ENCODE results near the gene PHLDA2.

The PHLDA2 gene, protein sequence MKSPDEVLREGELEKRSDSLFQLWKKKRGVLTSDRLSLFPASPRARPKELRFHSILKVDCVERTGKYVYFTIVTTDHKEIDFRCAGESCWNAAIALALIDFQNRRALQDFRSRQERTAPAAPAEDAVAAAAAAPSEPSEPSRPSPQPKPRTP

DNA sequence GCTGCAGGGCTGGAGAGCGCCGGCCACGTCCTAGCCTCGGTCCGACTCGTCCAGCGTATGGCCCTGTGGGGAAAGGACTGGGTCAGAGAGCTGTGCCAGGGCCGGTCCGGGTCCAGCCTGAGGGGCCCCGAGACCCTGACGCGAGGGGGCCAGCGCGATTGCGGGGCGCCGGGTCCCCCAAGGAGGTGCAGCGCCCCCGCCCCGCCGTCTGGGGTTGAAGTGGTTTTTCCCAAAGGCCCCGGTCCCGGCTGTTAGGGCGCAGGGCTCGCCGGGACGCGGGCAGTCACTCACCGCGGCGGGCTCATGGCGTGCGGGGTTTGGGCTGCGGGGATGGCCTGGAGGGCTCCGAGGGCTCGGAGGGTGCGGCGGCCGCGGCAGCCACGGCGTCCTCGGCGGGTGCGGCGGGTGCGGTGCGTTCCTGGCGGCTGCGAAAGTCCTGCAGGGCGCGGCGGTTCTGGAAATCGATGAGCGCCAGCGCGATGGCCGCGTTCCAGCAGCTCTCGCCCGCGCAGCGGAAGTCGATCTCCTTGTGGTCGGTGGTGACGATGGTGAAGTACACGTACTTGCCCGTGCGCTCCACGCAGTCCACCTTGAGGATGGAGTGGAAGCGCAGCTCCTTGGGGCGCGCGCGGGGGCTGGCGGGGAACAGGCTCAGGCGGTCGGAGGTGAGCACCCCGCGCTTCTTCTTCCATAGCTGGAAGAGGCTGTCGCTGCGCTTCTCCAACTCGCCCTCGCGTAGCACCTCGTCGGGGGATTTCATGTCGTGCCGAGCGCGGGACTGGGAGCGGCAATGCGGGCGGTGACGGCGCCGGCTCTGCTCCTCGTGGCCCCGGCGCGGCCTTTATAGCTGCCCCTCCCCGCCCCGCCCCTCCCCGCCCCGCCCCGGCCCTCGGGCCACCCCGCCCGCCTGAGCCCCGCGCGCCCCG lies at the start of gene PHLDA2:
TSS of gene PHLDA2 (minus strand) at position 816 of the 926 bp plus-strand sequence. CDS start at position 760, 56 bp downstream.
- H3F3A ChIP-seq (ENCODE audit: control insufficient read depth, insufficient read depth) = no peaks in the 10 kb centered on the region
- no peaks in the 10 kb centered on the region for H3K79me2 ChIP-seq (ENCODE audit: control insufficient read depth, low read length)
- H3K4me2 ChIP-seq (ENCODE audit: low read length) = peak within 1 kb of the TSS; percentile 53; the same call in 1 of the 2 replicates
- no peaks in the 10 kb centered on the region for H3K9me2 ChIP-seq (replicated peaks; ENCODE audit: control insufficient read depth, low read length)
- H3K27me3 ChIP-seq (ENCODE audit: control insufficient read depth, low read length) = peaks cover 25% of the 10 kb centered on the region
- TF ChIP-seq, protein P1, sequence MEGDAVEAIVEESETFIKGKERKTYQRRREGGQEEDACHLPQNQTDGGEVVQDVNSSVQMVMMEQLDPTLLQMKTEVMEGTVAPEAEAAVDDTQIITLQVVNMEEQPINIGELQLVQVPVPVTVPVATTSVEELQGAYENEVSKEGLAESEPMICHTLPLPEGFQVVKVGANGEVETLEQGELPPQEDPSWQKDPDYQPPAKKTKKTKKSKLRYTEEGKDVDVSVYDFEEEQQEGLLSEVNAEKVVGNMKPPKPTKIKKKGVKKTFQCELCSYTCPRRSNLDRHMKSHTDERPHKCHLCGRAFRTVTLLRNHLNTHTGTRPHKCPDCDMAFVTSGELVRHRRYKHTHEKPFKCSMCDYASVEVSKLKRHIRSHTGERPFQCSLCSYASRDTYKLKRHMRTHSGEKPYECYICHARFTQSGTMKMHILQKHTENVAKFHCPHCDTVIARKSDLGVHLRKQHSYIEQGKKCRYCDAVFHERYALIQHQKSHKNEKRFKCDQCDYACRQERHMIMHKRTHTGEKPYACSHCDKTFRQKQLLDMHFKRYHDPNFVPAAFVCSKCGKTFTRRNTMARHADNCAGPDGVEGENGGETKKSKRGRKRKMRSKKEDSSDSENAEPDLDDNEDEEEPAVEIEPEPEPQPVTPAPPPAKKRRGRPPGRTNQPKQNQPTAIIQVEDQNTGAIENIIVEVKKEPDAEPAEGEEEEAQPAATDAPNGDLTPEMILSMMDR (IDR thresholded peaks at IDR 0.05; ENCODE audit: low read depth, low read length, poor library complexity, severe bottlenecking) = no peak
- H4K20me1 ChIP-seq (ENCODE audit: control insufficient read depth, insufficient read depth, low read depth, low read length) = no peaks in the 10 kb centered on the region; the same call in 1 of the 2 replicates
- H3K36me3 ChIP-seq (ENCODE audit: control insufficient read depth, low read length) = no peaks in the 10 kb centered on the region
- H3K4me3 ChIP-seq (ENCODE audit: low read length) = no peak within 1 kb of the TSS
- no peak within 1 kb of the TSS for H3K27ac ChIP-seq (ENCODE audit: low read depth, low read length)
- peaks cover 10% of the 10 kb centered on the region for H3K4me1 ChIP-seq (ENCODE audit: control insufficient read depth, low read length)
- H3K9me3 ChIP-seq (ENCODE audit: control insufficient read depth, insufficient read depth, low read length) = no peaks in the 10 kb centered on the region

DNA sequence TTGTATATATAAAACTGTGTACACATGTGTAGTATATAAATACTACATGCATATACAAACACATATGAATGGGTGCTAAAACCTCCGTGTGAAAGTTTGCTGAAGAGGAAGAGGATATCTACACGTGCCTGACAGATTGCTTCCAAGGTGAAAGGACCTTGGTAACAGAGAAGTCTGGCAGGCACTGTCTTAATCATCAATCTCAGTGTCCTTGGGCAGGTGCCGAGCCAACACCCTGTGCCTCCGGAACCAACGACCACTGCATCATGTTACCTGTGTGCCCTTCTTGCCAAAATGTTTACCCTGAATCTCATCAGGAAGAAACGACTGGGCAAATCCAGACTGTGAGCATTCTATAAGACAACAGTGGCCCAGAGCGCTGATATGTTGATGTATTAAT lies 47.9 kb upstream of the PHLDA2 start:
- H3K36me3 ChIP-seq (ENCODE audit: control insufficient read depth, low read length) = peaks cover 91% of the 10 kb centered on the region

DNA sequence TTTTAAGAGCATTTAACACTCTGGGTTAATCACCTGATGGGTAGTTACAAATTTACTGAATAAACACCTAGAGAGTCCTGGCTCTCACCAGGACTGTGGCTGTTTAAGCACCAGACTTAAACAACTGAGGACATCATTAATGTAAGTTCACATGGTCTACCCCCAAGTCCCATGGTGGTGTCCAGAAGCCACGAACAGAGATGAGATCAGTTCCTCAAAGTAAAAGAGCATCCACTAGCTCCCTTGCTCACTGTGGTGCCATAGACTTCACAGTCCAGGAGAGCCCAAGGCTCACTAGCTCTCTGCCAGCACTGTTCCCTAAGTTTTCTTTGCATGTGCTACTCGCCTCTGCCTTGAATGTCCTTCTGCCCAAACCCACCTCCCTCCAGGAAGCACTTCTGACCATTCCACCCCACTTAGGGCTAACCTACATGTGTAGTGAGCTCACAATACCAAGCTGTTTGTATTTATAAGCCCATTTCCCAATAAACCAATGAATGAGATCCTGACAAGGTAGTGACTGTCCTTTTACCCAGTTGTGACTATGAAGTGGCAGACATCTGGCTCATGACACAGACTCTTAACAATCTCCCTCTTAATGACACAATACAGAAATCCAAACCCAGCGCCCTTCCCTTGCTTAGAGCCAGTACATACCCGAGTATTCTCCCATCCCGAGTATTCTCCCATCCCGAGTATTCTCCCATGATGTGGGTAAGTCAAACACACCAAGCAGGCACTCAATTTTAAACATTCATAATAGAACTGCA lies 47.3 kb upstream of the PHLDA2 start:
- Histone ChIP-seq H3K79me2 (ENCODE audit: control insufficient read depth, low read length) (peaks cover 98% of the 10 kb centered on the region), H4K20me1 (ENCODE audit: control insufficient read depth, insufficient read depth, low read depth, low read length) (peaks cover 29% of the 10 kb centered on the region), H3K27ac (ENCODE audit: low read depth, low read length) (no peak overlapping the region), H3K4me3 (ENCODE audit: low read length) (no peak overlapping the region), H3K9me3 (ENCODE audit: control insufficient read depth, insufficient read depth, low read length) (no peaks in the 10 kb centered on the region), H3K27me3 (ENCODE audit: control insufficient read depth, low read length) (no peaks in the 10 kb centered on the region), H3K4me1 (ENCODE audit: control insufficient read depth, low read length) (no peaks in the 10 kb centered on the region), H3F3A (ENCODE audit: control insufficient read depth, insufficient read depth) (no peaks in the 10 kb centered on the region; the same call in none of the 2 replicates), H3K4me2 (ENCODE audit: low read length) (no peak overlapping the region), H3K36me3 (ENCODE audit: control insufficient read depth, low read length) (peaks cover 93% of the 10 kb centered on the region), H3K9me2 (replicated peaks; ENCODE audit: control insufficient read depth, low read length) (no peaks in the 10 kb centered on the region)
- no peak for TF ChIP-seq EZH2phosphoT487 (IDR thresholded peaks at IDR 0.05; ENCODE audit: borderline replicate concordance, low read length)
- TF ChIP-seq, protein P1 (IDR thresholded peaks at IDR 0.05; ENCODE audit: low read depth, low read length, poor library complexity, severe bottlenecking) = no peak

More for the DNA sequence above, 47.9 kb upstream of the PHLDA2 start:
- H3F3A ChIP-seq (ENCODE audit: control insufficient read depth, insufficient read depth) = no peaks in the 10 kb centered on the region; the same call in none of the 2 replicates
- H3K4me1 ChIP-seq (ENCODE audit: control insufficient read depth, low read length) = 0 out of 2 replicates have a peak, but pooled peaks cover under 1% of the 10 kb centered on the region
- H3K27me3 ChIP-seq (ENCODE audit: control insufficient read depth, low read length) = no peaks in the 10 kb centered on the region
- H3K27ac ChIP-seq (ENCODE audit: low read depth, low read length) = no peak overlapping the region
- H3K4me3 ChIP-seq (ENCODE audit: low read length) = no peak overlapping the region
- TF ChIP-seq EZH2phosphoT487 (IDR thresholded peaks at IDR 0.05; ENCODE audit: borderline replicate concordance, low read length) = no peak
- TF ChIP-seq, protein P1 (IDR thresholded peaks at IDR 0.05; ENCODE audit: low read depth, low read length, poor library complexity, severe bottlenecking) = no peak
- no peaks in the 10 kb centered on the region for H3K9me3 ChIP-seq (ENCODE audit: control insufficient read depth, insufficient read depth, low read length)
- peaks cover 32% of the 10 kb centered on the region for H4K20me1 ChIP-seq (ENCODE audit: control insufficient read depth, insufficient read depth, low read depth, low read length)
- H3K4me2 ChIP-seq (ENCODE audit: low read length) = no peak overlapping the region
- H3K9me2 ChIP-seq (replicated peaks; ENCODE audit: control insufficient read depth, low read length) = no peaks in the 10 kb centered on the region
- H3K79me2 ChIP-seq (ENCODE audit: control insufficient read depth, low read length) = peaks cover 99% of the 10 kb centered on the region

All from DOHH2 (cell line).